Measurements from ENCODE around the gene NAA16. TPM values are rescaled to one million over a fixed set of nuclear protein-coding genes. Genes with fewer than 3 reads are reported as not detected.
"Not testable (repeated sequence)": the region's sequence is repeated elsewhere in the genome, so short reads cannot be mapped to it uniquely, and the experiment has no call there.

Gene NAA16
- total RNA-seq, 1 donor from 2014 or later: 13.7 TPM

- H3K4me3 ChIP-seq (ENCODE audit: low read depth, low read length); H3K27me3 ChIP-seq (ENCODE audit: control insufficient read depth, insufficient read depth, low read length); H3K36me3 ChIP-seq (ENCODE audit: control insufficient read depth, insufficient read depth, low read length); DNase-seq (ENCODE audit: low read depth): not testable (repeated sequence)
Observed at GRCh38 chr13:41424675-41425074, 113.6 kb downstream of the NAA16 start.

GRCh38 chr13:41426047-41426446 is 115.0 kb downstream of the NAA16 start:
- no peaks in the 10 kb centered on the region for H3K36me3 ChIP-seq (ENCODE audit: control insufficient read depth, insufficient read depth, low read length)
- TF ChIP-seq CTCF (IDR thresholded peaks at IDR 0.05; ENCODE audit: insufficient read depth, low read length, poor library complexity, severe bottlenecking): no peak
- no peak overlapping the region for H3K4me3 ChIP-seq (ENCODE audit: low read depth, low read length)
- peaks cover 5% of the 10 kb centered on the region for H3K27me3 ChIP-seq (ENCODE audit: control insufficient read depth, insufficient read depth, low read length)
- DNase-seq (ENCODE audit: low read depth): no peak

Other genes starting within 250 kb of the NAA16 start
- 10.5 and 13.8 TPM in 2 replicates for gene WBP4, start 249.8 kb upstream of the NAA16 start, total RNA-seq
- gene KBTBD6, start 178.5 kb upstream of the NAA16 start, total RNA-seq: 9.0 and 9.1 TPM in 2 replicates
- gene KBTBD7, start 116.7 kb upstream of the NAA16 start, total RNA-seq: 3.3 and 3.7 TPM in 2 replicates
- gene MTRF1, start 47.7 kb upstream of the NAA16 start, total RNA-seq: 8.5 and 11.1 TPM in 2 replicates
- 0.21 and 0.29 TPM in 2 replicates for gene RGCC, start 146.3 kb downstream of the NAA16 start, total RNA-seq